HG03045 (cell line): ENCODE results near the gene SLC9A9.

Source experiments
- ATAC-seq: cut with Tn5 transposase; IDR thresholded peaks from one replicate; pipeline ENCODE4 v1.9.1; 2021; ENCODE audit warnings: mild to moderate bottlenecking, moderate library complexity; ENCODE audit not compliant: unreplicated experiment

Gene SLC9A9

DNA sequence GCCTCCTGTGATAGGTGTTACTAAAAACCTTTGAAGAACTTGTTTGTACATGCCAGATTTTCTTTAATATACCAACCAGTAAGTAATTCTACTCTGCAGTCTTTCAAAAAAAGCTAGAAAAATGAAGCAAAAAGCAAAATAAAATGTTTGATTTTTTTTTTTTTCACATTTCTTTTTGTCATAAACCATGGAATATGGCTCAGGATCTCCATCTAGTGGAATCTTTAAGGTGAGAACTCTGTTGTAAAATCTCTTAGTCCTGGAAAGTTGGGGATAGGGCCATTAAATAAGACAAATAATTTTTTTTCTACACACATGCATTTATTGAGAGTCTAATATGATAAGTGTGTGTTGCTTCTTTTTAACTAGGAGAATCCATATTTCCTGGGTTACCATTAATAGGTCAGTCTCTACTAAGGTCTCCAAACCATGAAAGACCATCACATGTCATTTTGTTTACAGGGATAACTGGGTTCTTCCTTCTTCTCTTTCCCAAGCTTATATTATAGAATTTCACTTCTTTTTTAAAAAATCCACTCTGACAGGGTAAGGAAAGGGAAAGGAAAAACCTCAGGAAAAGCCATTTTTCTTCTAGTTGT is 84.6 kb downstream of the SLC9A9 start:
- ATAC-seq: no peak

DNA sequence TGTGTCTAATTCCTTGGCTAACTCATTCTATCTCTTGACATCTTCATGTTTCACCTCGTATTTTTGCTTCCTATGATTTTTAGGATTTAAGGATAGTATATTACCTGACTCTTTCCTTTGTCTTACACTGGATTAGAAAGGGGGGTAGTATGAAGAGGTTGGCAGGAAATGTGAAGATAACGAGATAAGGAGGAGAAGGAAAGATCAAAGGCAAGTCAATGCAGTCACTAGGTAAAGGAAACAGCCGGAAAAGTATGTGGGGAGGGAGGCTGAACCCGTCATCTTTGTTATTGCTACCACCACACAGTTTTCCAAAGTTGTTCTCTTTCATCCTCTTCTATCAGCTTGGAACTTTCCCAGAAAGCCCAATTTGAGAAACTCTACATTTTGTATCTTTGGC is 90.6 kb downstream of the SLC9A9 start:
- no peak for ATAC-seq

DNA sequence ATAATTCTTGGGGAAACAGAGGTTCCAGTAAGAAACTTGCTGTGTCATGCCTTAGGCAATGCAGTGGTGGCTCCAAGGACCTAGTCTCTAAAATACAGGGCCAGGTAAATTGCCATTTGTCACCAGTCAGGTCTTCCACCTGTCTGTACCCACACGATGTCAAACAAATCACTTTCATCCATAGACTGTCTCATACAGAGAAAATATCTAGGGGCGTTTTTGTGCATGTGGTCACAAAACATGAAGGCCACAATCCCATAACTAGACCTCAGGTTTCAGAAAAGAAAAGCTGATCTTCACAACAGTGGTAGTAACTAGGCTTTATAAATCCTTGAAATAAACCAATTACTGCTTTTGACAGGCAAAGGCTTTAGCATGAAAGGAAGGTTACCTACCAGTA is 92.3 kb downstream of the SLC9A9 start:
- no peak for ATAC-seq

DNA sequence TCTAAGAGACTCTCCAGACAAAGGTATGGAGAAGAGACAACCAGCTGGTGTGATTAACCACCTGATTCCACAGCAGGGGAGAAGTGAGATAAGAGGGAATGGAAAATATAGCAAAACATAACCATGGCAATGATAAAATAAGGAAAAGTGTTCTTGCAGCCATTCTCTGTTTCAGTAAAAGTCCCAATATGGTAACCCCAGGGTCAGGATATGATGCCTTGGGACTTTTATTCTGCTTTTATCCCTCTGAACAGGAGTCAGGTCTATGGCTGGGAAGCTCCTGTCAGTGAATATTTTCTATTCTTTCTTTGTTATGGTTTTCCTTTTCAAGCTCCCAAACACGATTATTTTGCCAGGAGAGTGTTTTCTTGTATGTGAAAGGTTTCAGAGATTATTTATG is 94.2 kb downstream of the SLC9A9 start:
- ATAC-seq: no peak

DNA sequence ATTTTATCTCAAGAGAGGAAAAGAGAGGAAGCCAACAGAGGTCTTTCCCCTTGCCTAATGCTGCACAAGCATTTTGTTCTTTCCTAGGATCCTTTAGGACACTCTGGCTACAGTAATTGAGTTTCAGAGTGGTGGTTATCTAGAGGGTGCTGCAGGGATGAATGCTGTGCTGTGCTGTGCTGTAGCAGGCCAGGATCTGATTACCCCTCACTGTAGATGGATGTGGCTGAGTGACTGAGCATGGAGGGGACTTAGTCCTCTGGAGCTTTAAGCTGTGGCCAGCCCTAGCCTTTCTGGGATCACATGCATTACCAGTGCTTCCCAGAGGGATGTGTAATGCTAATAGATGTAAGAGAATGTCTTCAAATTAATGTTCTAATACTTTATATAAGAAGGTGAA is 94.8 kb downstream of the SLC9A9 start:
- ATAC-seq: no peak

DNA sequence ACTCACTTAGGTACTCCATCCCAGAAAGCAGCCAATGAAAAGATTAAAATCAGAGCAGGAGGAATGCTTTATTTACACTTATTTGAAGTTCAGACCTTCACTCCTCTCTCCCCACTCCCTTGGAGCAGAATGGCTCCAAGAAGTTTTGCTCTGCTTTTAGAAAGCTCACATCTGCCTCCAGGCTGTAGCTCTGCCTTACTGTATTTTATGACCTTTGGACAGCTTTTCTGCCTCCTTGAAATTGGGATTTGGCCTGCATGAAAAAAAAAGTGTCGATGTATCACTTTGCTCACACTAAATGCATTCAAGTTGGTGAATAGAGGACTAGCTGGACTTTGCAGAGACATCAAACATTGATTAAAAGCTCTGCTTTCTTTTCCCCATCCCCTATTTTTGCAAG is 95.3 kb downstream of the SLC9A9 start:
- ATAC-seq: no peak

DNA sequence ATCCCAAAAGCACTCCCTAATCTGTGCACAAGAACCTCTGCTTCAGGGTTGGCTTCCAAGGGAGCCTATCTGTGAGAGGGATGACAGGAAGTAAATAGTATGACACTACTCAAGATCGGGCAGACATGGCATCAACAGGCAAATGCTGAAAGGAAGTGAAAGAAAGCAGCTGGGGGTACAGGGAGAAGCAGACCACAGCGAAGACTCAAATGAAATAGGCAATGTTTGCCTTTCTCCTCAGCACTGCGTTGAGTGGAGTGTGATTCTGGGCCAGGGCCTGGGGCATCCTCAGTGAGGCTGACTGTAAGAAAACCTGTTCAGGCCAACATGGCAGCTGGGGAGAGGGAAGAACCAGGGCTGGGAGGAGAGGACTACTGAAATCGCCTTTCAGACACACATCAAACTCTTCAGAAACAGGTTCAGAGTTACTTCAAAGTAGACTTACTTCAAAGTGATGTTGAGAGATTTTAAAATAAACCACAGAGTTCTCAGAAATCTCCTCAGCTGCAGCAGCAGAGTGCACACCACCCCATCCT is 96.6 kb downstream of the SLC9A9 start:
- no peak for ATAC-seq

DNA sequence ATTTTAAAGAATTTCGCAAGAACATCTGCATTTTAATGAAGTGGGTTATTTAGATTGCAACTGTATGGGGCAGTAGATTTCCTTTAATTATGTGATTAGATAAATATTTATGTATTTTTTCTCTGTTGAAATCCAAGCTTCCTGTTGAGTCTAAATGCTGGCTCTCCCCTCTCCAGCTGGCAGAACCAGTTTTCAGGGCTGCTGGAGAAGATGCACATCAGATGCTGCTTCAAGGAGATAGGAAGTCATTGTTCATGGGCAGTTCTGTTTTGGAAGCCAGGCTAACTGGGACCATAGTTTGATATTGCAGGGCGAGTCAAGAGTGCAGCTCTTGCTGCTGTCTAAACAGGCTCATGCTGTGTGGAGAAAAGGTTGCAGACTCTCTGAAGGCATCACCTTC is 97.4 kb downstream of the SLC9A9 start:
- ATAC-seq: no peak

DNA sequence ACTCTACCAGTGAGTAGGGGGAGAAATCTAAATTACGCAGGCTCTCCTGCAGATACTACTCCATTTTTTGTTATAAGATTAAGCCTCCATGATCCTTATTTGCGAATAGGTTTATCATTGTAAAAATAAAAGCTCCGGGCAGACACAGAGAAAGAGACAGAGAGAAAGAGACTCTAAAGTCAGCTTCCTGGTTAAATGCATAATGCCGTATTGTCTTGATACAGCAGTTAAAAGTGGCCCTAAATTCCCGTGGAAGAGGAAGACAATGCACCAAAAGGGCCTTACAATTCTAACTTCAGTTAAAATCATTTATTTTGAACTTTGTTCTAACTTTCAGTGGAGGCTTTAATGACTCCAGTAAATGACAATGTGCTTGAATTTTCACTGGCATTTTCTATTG is 98.3 kb downstream of the SLC9A9 start:
- no peak for ATAC-seq

DNA sequence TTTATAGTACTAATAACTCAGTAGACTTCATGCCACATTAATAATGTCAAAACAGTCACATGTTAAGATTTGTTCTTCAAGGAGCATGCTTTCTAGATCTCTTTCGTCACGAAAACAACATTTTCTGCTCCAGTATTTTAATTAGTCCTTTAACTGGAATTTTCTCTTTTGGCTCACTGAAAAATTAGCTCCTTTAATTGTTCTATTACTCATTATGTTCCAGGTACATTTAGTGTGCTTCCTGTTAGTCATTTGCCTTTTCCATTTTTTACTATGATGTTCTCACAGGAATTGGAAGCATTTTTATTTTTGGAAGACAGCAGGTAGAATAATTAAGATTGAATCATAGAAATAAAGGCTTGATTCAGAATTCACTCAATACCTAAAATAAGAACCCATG is 111.2 kb downstream of the SLC9A9 start:
- no peak for ATAC-seq

DNA sequence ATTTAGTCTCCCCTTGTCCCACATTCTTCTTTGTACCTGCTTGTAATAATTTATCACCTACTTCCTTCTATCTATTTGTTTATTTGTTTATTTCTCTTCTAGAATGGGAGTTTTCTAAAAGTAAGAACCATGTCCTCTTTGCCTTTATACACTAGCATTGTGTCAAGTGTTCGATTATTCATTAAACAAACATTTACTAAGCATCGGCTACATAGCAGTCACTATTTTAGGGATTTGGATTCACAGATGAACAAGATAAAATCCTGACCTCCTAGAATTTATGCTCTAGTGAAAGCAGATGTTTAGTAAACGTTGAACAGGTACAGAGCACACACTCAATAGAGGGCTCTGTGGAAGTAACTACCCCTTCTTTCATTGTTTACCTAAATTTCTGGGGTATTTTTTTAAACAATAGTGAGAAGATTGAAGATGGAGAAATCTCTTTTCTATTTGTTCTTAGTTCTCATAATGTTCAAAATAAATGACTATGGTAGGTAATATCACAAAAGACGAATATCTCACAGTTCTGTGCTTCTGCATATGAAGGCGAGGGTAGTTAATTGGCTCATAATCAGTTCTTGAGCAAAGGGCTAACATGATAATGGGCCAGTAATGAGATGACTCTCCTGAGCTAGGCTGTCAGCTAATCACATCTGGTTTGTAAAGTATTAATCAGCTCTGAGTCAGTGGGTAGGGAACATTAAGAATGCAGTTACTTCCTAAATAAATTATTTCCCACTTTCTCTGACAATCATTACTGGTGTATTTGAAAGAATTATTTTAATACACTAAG is 111.9 kb downstream of the SLC9A9 start:
- no peak for ATAC-seq

DNA sequence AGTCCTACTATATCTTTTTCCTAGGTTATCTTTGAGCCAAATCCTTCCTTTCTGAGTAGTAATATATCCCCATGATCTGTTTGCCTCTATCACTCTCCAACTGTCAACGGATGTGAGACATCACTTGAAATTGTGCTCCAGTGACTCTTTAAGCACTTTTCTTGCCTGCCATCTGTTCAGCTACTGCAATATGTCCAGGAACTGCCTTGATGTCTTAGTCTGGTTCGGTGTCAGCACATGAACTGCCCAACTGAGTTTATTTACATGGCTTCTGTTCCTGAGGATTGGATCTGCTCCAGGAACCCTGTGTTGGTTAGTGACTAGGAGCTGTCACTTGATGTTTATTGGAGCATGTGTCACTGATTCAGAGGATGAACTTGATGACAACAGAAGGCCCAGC is 116.5 kb downstream of the SLC9A9 start:
- no peak for ATAC-seq

DNA sequence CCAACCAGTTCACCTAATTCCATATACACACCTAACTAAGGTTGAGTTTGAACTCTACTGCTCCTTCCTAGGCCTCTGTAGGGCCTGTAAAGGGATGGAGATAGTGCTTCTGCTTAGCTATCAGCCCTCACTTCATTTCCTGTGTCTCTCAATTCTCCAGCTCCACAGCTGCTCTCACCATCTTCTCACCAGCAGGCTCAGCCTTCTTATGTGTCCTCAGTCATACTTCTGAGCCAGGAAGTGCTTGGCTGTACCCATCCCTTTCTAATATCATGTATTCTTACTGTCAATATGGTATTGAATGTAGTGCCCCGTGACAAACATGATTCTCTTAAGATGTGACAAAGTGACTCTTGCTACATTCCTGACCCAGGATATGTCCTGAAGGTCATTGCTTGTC is 116.9 kb downstream of the SLC9A9 start:
- ATAC-seq: no peak

DNA sequence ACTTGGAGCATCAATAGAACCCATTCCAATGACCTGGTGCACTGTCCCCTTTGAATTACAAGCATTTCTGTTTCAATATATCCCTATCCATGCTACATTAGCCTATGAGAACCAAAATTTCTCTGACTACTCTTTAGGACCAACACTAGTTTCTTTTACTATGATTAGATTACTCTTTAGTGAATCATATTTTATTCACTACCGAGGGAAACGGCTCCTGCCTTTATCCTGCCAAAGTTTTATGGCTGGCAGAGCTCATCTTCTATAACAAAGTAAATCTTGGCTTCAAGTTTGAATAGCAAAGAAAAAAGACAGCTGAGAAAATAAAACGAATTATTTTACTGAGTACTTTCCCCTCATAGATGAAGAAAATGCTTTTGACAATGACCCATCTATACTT is 120.9 kb downstream of the SLC9A9 start:
- ATAC-seq: no peak

DNA sequence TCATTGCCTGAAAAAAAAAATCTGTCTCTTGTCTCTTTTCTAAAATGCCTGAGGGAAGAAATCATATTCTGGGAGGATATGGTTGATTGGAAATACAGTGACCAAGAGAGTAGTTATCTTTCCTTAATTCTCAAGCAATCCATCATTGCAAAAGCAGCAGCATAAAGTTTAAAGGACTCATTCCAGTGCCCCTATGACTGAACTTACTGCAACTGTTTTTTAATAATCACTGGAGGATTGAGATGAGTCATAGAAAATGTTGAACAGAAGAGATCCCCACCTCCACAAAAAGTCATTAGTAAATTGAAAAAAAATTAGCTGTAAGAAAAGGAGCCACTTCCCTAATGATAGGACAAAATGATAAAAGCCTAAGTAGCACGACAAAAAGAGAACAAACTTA is 121.5 kb downstream of the SLC9A9 start:
- no peak for ATAC-seq

DNA sequence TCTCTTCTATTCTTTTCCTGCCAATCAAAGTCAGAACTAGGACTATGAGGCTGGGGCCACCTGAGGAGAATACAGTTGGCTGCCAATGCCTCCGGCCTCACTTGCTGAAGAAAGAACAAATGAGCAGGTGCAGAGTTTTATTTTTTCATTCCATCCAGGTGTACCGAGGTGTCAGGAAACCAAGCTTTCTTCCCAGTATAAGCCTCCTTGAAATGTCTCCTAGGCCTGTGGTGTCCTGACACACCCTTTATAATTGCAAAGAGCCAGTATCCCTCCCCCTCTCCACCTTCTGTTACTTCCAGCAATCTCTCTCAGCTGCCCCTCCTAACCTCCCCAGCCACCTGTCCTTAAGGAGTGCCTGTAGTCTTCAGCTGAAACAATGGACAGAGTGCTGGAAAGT is 127.9 kb downstream of the SLC9A9 start:
- no peak for ATAC-seq

DNA sequence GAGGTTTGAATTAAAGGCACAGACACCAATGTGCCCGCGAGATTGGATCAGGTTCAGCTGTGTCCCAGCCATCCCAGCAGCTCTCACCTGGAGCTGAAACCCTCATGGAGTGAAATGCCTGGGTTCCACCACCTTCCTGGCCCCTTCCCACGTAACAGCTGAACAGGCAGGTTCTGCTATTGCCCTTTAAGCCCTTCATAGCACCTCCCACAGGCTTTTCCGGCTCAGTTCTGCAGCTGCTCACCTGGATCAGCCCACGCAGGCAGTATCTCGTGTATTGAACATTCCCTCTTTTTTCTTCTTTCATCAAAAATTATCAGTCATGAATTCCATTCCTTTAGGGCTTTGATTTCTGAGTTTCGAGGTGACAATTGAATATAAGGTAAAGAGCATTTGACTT is 129.8 kb downstream of the SLC9A9 start:
- ATAC-seq: no peak

DNA sequence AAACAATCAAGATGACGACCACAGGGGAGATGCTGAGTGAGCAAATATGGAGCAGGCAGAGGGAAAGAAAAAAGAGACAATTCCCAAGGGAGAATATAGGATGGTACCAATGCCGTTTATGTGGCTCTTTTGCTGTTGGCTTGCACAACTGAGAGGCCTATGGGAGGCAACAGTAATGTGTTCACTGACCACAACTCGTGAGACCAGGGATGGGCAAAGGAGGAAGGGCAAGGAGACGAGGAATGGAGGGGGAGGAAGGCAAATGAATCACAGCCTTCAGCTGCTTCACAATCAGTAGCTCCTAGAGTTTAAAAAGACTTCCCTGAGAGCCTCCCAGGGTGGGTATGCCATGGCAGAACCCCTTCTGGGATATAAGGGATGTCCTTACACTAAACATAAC is 131.5 kb downstream of the SLC9A9 start:
- no peak for ATAC-seq

DNA sequence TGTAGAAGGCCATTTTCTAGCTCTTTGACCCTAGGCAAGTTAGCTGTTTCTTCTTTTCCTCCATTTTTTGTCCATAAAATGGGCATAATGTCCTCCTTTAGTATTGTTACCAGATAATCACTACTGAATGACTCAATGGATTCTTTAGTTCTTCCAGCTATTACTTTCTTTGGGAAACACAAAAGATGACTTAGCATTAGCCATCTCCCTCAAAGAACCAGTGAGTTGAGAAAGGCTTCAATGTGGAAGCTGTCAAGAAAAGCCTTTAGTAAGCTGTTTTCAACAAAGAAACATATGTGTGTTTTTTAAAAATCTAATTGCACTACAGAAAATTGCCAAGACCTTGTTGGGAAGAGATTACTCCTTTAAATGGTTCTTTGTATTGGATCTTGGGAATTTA is 135.7 kb downstream of the SLC9A9 start:
- no peak for ATAC-seq

DNA sequence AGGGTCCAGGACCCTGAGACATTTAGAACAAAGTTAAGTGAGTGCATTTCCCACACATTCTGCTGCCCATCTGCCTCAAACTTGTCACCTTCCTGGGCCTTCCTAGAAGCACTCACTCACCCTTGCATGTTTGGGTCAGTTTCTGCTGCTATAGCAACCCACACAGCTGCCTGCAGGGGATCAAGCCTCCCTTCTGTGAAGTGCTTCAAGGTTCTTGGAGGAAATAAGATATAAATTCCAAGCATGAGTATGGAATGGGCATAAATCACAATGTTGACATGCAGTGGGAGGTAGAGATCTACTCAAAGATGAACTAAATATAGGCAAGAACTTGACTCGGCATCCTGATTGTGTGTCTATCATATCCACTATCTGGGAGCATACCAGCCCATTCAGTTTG is 140.4 kb downstream of the SLC9A9 start:
- ATAC-seq: no peak

DNA sequence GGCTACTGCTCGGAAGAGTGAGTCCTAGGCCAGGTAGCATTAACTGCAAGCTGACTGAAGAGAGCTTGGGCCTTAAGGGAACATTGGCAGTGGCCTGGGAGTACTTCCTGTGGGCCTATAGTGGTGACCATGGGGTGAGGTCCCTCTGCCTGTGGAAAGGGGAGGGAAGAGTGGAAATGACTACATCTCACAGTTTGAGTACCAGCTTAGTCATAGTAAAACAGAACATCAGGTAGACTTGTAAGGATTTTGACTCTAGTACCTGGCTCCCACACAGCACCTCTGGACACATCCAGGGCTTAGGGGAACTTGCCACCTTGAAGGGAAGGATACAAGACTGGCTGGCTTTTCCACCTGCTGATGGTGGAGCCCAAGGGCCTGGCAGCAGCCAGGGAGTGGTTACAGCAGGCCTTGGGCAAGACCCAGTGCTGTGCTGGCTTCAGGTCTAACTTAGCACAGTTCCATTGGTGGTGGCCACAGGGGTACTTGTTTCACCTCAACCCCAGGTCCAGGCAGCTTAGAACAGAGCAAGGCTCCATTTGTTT is 147.8 kb downstream of the SLC9A9 start:
- no peak for ATAC-seq

DNA sequence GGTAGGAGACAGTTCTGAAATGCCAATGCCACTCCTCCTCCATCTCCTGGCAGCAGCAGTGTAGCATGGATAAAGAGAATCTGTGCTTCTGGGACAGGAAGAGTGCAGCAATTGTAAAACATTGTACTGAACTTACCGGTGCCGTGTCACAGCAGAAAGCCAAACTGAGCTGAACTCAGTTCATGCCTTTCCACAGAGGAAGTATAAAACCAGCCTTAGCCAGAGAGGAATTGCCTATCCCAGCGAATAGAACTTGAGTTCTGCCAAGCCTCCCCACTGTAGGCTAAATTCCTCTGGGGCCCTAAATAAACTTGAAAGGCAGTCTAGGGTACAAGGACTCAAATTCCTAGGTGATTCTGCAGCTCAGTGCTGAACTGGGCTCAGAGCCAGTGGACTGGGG is 148.8 kb downstream of the SLC9A9 start:
- no peak for ATAC-seq
